Measurements from ENCODE around the gene FBXO28. TPM values are rescaled to one million over a fixed set of nuclear protein-coding genes. Genes with fewer than 3 reads are reported as not detected.

FBXO28 gene
- total RNA-seq, 1 donor from 2014 or later: 33.5 TPM

DNA sequence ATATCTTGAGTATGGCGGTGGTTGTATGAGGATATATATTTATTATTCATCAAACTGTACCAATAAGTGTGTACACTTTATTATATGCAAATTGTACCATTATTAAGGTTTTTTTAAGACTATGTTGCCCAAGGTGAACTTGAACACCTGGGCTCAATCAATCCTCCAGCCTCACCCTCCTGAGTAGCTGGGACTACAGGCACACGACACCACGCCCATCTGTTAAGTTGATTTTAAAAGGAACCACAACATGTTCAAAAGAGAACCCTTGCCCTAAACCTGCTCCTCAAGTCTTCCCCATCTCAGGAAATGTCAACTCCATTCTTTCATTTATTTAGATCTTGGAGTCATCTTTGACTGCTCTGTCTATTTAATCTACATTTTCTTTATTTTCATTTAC is 24.3 kb upstream of the FBXO28 start:
- Mint-ChIP-seq H3K9me3 (ENCODE audit: low read depth) (no peaks in the 10 kb centered on the region), H3K27me3 (peaks cover 8% of the 10 kb centered on the region), H3K27ac (no peak overlapping the region), H3K4me1 (ENCODE audit: low read depth) (no peaks in the 10 kb centered on the region), H3K4me3 (ENCODE audit: low read depth) (no peak overlapping the region), H3K36me3 (ENCODE audit: insufficient read depth) (no peaks in the 10 kb centered on the region)
- no peak for DNase-seq (ENCODE audit: low spot score, unreplicated experiment)
- TF ChIP-seq, protein P1, sequence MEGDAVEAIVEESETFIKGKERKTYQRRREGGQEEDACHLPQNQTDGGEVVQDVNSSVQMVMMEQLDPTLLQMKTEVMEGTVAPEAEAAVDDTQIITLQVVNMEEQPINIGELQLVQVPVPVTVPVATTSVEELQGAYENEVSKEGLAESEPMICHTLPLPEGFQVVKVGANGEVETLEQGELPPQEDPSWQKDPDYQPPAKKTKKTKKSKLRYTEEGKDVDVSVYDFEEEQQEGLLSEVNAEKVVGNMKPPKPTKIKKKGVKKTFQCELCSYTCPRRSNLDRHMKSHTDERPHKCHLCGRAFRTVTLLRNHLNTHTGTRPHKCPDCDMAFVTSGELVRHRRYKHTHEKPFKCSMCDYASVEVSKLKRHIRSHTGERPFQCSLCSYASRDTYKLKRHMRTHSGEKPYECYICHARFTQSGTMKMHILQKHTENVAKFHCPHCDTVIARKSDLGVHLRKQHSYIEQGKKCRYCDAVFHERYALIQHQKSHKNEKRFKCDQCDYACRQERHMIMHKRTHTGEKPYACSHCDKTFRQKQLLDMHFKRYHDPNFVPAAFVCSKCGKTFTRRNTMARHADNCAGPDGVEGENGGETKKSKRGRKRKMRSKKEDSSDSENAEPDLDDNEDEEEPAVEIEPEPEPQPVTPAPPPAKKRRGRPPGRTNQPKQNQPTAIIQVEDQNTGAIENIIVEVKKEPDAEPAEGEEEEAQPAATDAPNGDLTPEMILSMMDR (IDR thresholded peaks at IDR 0.05; ENCODE audit: unreplicated experiment): no peak

DNA sequence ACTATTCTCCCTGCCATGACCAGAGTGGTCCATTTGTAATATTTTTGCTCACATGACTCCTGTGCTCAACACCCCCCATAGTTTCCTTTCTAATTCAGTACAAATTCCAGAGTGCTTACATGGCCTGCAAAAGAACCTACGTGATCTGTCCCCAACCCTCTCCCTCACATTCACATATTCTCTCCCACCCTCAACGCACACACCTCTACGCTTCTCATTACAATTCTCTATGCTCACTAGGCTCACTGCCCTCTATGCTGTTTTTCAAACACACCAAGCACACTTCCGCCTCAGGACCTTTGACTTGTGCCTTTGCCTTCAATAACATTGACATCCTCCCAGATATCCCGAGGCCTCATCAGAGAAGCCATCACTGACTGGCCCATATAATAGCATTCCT is 23.8 kb upstream of the FBXO28 start:
- TF ChIP-seq, protein P1 (IDR thresholded peaks at IDR 0.05; ENCODE audit: unreplicated experiment): no peak
- H3K4me1 Mint-ChIP-seq (ENCODE audit: low read depth): no peaks in the 10 kb centered on the region
- no peak for DNase-seq (ENCODE audit: low spot score, unreplicated experiment)
- no peaks in the 10 kb centered on the region for H3K9me3 Mint-ChIP-seq (ENCODE audit: low read depth)
- no peaks in the 10 kb centered on the region for H3K36me3 Mint-ChIP-seq (ENCODE audit: insufficient read depth)
- no peak overlapping the region for H3K27ac Mint-ChIP-seq
- no peak overlapping the region for H3K4me3 Mint-ChIP-seq (ENCODE audit: low read depth)
- peaks cover 8% of the 10 kb centered on the region for H3K27me3 Mint-ChIP-seq

DNA sequence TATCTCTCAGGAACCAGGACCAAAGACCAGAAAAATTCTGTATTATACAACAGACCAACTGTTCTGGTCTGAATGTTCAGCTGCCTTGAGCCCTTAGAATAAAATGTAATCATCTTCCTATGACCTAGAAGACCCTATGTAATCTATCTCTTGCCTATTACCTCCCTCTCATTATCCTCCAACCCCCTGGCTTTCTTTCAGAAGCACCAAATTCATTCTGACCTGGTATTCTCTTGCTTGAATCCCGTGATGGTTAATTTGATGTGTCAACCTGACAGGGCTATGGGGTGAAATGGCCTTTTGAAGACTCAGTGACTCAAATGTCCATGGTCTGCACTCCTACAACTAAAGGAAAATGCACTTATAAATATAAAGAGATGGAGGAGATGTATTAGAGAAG is 21.8 kb upstream of the FBXO28 start:
- no peak overlapping the region for H3K27ac Mint-ChIP-seq
- DNase-seq (ENCODE audit: low spot score, unreplicated experiment): no peak
- H3K4me1 Mint-ChIP-seq (ENCODE audit: low read depth): no peaks in the 10 kb centered on the region
- H3K27me3 Mint-ChIP-seq: peaks cover 15% of the 10 kb centered on the region
- no peaks in the 10 kb centered on the region for H3K36me3 Mint-ChIP-seq (ENCODE audit: insufficient read depth)
- H3K4me3 Mint-ChIP-seq (ENCODE audit: low read depth): no peak overlapping the region
- TF ChIP-seq, protein P1 (IDR thresholded peaks at IDR 0.05; ENCODE audit: unreplicated experiment): no peak
- no peaks in the 10 kb centered on the region for H3K9me3 Mint-ChIP-seq (ENCODE audit: low read depth)

DNA sequence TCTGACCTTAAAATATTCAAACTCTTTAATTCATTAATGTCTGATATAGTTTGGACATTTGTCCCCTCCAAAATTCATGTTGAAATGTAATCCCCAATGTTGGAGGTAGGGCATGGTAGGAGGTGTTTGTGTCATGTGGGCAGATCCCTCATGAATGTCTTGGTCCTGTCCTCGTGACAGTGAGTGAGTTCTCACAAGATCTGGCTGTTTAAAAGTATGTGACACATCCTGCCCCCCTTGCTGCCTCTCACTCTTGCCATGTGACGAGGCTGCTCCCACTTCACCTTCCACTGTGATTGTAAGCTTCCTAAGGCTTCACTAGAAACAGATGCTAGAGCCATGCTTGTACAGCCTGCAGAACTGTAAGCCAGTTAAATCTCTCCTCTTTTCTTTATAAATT is 21.3 kb upstream of the FBXO28 start:
- Mint-ChIP-seq H3K4me3 (ENCODE audit: low read depth) (no peak overlapping the region), H3K27ac (no peak overlapping the region), H3K9me3 (ENCODE audit: low read depth) (no peaks in the 10 kb centered on the region), H3K4me1 (ENCODE audit: low read depth) (no peaks in the 10 kb centered on the region), H3K36me3 (ENCODE audit: insufficient read depth) (no peaks in the 10 kb centered on the region), H3K27me3 (peaks cover 15% of the 10 kb centered on the region)
- TF ChIP-seq, protein P1 (IDR thresholded peaks at IDR 0.05; ENCODE audit: unreplicated experiment): no peak
- DNase-seq (ENCODE audit: low spot score, unreplicated experiment): no peak

DNA sequence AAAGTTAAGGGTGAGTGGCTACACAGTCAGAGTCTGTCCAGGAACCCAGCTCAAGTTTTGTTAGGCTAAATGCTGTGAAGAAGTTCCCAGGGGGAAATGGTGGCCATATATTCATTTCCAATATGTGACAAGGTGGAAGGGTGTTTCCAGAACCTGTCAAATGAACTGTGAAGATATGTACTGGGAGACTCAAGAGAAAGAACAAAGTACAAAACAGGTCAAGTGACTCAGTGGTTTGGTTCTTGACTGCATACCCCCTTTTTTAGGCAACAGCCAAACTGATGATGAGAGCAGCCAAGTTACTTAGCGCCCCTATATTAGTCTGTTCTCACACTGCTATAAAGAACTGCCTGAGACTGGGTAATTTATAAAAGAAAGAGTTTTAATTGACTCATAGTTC is 18.6 kb upstream of the FBXO28 start:
- H3K36me3 Mint-ChIP-seq (ENCODE audit: insufficient read depth): peaks cover 2% of the 10 kb centered on the region
- no peak for DNase-seq (ENCODE audit: low spot score, unreplicated experiment)
- no peaks in the 10 kb centered on the region for H3K4me1 Mint-ChIP-seq (ENCODE audit: low read depth)
- no peak overlapping the region for H3K4me3 Mint-ChIP-seq (ENCODE audit: low read depth)
- TF ChIP-seq, protein P1 (IDR thresholded peaks at IDR 0.05; ENCODE audit: unreplicated experiment): no peak
- H3K27ac Mint-ChIP-seq: no peak overlapping the region
- H3K27me3 Mint-ChIP-seq: peaks cover 16% of the 10 kb centered on the region
- H3K9me3 Mint-ChIP-seq (ENCODE audit: low read depth): peaks cover 5% of the 10 kb centered on the region
